ENCODE measurements around the gene MAST4.

MAST4 gene

DNA sequence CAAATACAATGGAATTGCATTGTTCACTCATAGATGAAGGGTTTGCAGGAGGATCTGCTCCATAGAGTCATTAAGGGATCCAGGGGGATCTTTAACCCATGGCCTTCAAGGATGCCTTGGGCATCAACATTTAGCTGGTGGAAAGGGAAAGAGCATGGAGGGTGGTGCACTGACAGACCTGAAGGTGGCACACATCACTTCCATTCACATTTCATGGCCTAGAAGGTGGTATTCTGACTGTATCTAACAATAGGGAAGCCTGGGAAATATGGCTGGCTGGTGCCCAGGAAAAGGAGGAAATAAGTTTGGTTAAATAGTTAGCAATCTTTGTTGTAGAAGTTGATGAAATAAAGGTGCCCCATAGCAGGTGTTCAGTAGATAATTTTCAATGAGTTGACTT, 370.2 kb downstream of the MAST4 start:
- no peak overlapping the region for H3K14ac ChIP-seq (ENCODE audit: low read length in 2 of 2)
- no peak overlapping the region for H3K4me3 ChIP-seq (ENCODE audit: insufficient read depth in 1 of 2, low read depth in 1 of 2, low read length in 2 of 2)
- peak overlapping the region in 1 of 2 experiments; percentile 4 for H2BK12ac ChIP-seq (ENCODE audit: low read length in 2 of 2)
- H2AK5ac ChIP-seq (ENCODE audit: low read length, severe bottlenecking), result no peak overlapping the region
- no peak overlapping the region for H3K18ac ChIP-seq (ENCODE audit: low read depth in 1 of 2, low read length in 2 of 2)
- H3K9me3 ChIP-seq (ENCODE audit: control insufficient read depth, low read length), result no peaks in the 10 kb centered on the region
- H3K27me3 ChIP-seq (ENCODE audit: control insufficient read depth in 1 of 2, insufficient read depth in 1 of 2, low read length in 2 of 2), result no peaks in the 10 kb centered on the region
- no peak overlapping the region for H2BK120ac ChIP-seq (ENCODE audit: low read depth, low read length)
- no peak overlapping the region for H4K8ac ChIP-seq (ENCODE audit: low read length)
- H2BK5ac ChIP-seq (ENCODE audit: low read depth, low read length, poor library complexity, severe bottlenecking), result no peak overlapping the region
- peaks cover 3% of the 10 kb centered on the region for H3K4me1 ChIP-seq (ENCODE audit: control insufficient read depth, insufficient read depth, low read depth, low read length)
- H3K36me3 ChIP-seq (ENCODE audit: control insufficient read depth in 1 of 2, insufficient read depth in 2 of 2, low read depth in 1 of 2, low read length in 2 of 2), result no peaks in the 10 kb centered on the region
- no peak overlapping the region for H3K23ac ChIP-seq (ENCODE audit: low read length in 2 of 2)
- DNase-seq, result no peak
- H2BK15ac ChIP-seq (ENCODE audit: low read depth, poor library complexity, severe bottlenecking), result no peak overlapping the region
- H4K91ac ChIP-seq (ENCODE audit: low read length), result no peak overlapping the region
- H2AFZ ChIP-seq (ENCODE audit: low read depth, low read length), result no peak overlapping the region
- H3K27ac ChIP-seq (ENCODE audit: low read length, poor library complexity, severe bottlenecking), result no peak overlapping the region
- peaks cover 12% of the 10 kb centered on the region for H3K79me1 ChIP-seq (replicated peaks; ENCODE audit: low read length, poor library complexity, severe bottlenecking)
- no peak overlapping the region for H3K4me2 ChIP-seq (ENCODE audit: low read length, poor library complexity, severe bottlenecking)
- no peak overlapping the region for H3K9ac ChIP-seq (ENCODE audit: low read length)
- no peak overlapping the region for H3K4ac ChIP-seq (ENCODE audit: low read depth in 1 of 2, low read length in 2 of 2)

GRCh38 chr5:66967102-66967501, 370.9 kb downstream of the MAST4 start:
- H4K91ac ChIP-seq (ENCODE audit: low read length), result no peak overlapping the region
- no peaks in the 10 kb centered on the region for H3K27me3 ChIP-seq (ENCODE audit: control insufficient read depth in 1 of 2, insufficient read depth in 1 of 2, low read length in 2 of 2)
- H3K23ac ChIP-seq (ENCODE audit: low read length in 2 of 2), result no peak overlapping the region
- no peak overlapping the region for H3K18ac ChIP-seq (ENCODE audit: low read depth in 1 of 2, low read length in 2 of 2)
- H2AK5ac ChIP-seq (ENCODE audit: low read length, severe bottlenecking), result no peak overlapping the region
- no peak overlapping the region for H2BK15ac ChIP-seq (ENCODE audit: low read depth, poor library complexity, severe bottlenecking)
- no peak overlapping the region for H3K4ac ChIP-seq (ENCODE audit: low read depth in 1 of 2, low read length in 2 of 2)
- no peak overlapping the region for H2BK12ac ChIP-seq (ENCODE audit: low read length in 2 of 2)
- H3K9me3 ChIP-seq (ENCODE audit: control insufficient read depth, low read length), result no peaks in the 10 kb centered on the region
- H3K4me1 ChIP-seq (ENCODE audit: control insufficient read depth, insufficient read depth, low read depth, low read length), result peaks cover 3% of the 10 kb centered on the region
- no peak overlapping the region for H3K9ac ChIP-seq (ENCODE audit: low read length)
- H3K36me3 ChIP-seq (ENCODE audit: control insufficient read depth in 1 of 2, insufficient read depth in 2 of 2, low read depth in 1 of 2, low read length in 2 of 2), result no peaks in the 10 kb centered on the region
- H3K79me1 ChIP-seq (replicated peaks; ENCODE audit: low read length, poor library complexity, severe bottlenecking), result peaks cover 9% of the 10 kb centered on the region
- no peak overlapping the region for H2BK120ac ChIP-seq (ENCODE audit: low read depth, low read length)
- no peak overlapping the region for H3K4me2 ChIP-seq (ENCODE audit: low read length, poor library complexity, severe bottlenecking)
- no peak overlapping the region for H3K27ac ChIP-seq (ENCODE audit: low read length, poor library complexity, severe bottlenecking)
- no peak overlapping the region for H3K4me3 ChIP-seq (ENCODE audit: insufficient read depth in 1 of 2, low read depth in 1 of 2, low read length in 2 of 2)
- H4K8ac ChIP-seq (ENCODE audit: low read length), result no peak overlapping the region
- no peak overlapping the region for H2AFZ ChIP-seq (ENCODE audit: low read depth, low read length)
- DNase-seq, result peak; percentile 81
- 46% methylated on average over 3 of the region's 3 CpGs for WGBS
- no peak overlapping the region for H3K14ac ChIP-seq (ENCODE audit: low read length in 2 of 2)
- no peak overlapping the region for H2BK5ac ChIP-seq (ENCODE audit: low read depth, low read length, poor library complexity, severe bottlenecking)

- no peak overlapping the region for H2BK5ac ChIP-seq (ENCODE audit: low read depth, low read length, poor library complexity, severe bottlenecking)
- H2BK12ac ChIP-seq (ENCODE audit: low read length in 2 of 2), result no peak overlapping the region
- no peaks in the 10 kb centered on the region for H3K27me3 ChIP-seq (ENCODE audit: control insufficient read depth in 1 of 2, insufficient read depth in 1 of 2, low read length in 2 of 2)
- no peak overlapping the region for H2BK120ac ChIP-seq (ENCODE audit: low read depth, low read length)
- H3K9ac ChIP-seq (ENCODE audit: low read length), result no peak overlapping the region
- H3K14ac ChIP-seq (ENCODE audit: low read length in 2 of 2), result no peak overlapping the region
- H2AFZ ChIP-seq (ENCODE audit: low read depth, low read length), result no peak overlapping the region
- H2AK5ac ChIP-seq (ENCODE audit: low read length, severe bottlenecking), result no peak overlapping the region
- H3K36me3 ChIP-seq (ENCODE audit: control insufficient read depth in 1 of 2, insufficient read depth in 2 of 2, low read depth in 1 of 2, low read length in 2 of 2), result no peaks in the 10 kb centered on the region
- H3K23ac ChIP-seq (ENCODE audit: low read length in 2 of 2), result no peak overlapping the region
- H3K9me3 ChIP-seq (ENCODE audit: control insufficient read depth, low read length), result no peaks in the 10 kb centered on the region
- H3K4ac ChIP-seq (ENCODE audit: low read depth in 1 of 2, low read length in 2 of 2), result no peak overlapping the region
- H3K4me1 ChIP-seq (ENCODE audit: control insufficient read depth, insufficient read depth, low read depth, low read length), result peaks cover 3% of the 10 kb centered on the region
- no peak overlapping the region for H2BK15ac ChIP-seq (ENCODE audit: low read depth, poor library complexity, severe bottlenecking)
- H3K4me2 ChIP-seq (ENCODE audit: low read length, poor library complexity, severe bottlenecking), result no peak overlapping the region
- no peak overlapping the region for H3K18ac ChIP-seq (ENCODE audit: low read depth in 1 of 2, low read length in 2 of 2)
- H3K27ac ChIP-seq (ENCODE audit: low read length, poor library complexity, severe bottlenecking), result no peak overlapping the region
- 68% methylated on average over 4 of the region's 4 CpGs for WGBS
- H3K79me1 ChIP-seq (replicated peaks; ENCODE audit: low read length, poor library complexity, severe bottlenecking), result peaks cover 9% of the 10 kb centered on the region
- peak; percentile 51 for DNase-seq
- no peak overlapping the region for H4K91ac ChIP-seq (ENCODE audit: low read length)
- H3K4me3 ChIP-seq (ENCODE audit: insufficient read depth in 1 of 2, low read depth in 1 of 2, low read length in 2 of 2), result no peak overlapping the region
- no peak overlapping the region for H4K8ac ChIP-seq (ENCODE audit: low read length)
These were observed 371.7 kb downstream of the MAST4 start for GRCh38 chr5:66967826-66968262.

GRCh38 chr5:66969484-66969883, 373.3 kb downstream of the MAST4 start:
- Histone ChIP-seq H3K27ac (ENCODE audit: low read length, poor library complexity, severe bottlenecking) (no peak overlapping the region), H4K8ac (ENCODE audit: low read length) (no peak overlapping the region), H4K91ac (ENCODE audit: low read length) (no peak overlapping the region), H3K23ac (ENCODE audit: low read length in 2 of 2) (no peak overlapping the region), H3K27me3 (ENCODE audit: control insufficient read depth in 1 of 2, insufficient read depth in 1 of 2, low read length in 2 of 2) (no peaks in the 10 kb centered on the region), H2AK5ac (ENCODE audit: low read length, severe bottlenecking) (no peak overlapping the region), H2BK15ac (ENCODE audit: low read depth, poor library complexity, severe bottlenecking) (no peak overlapping the region), H3K4ac (ENCODE audit: low read depth in 1 of 2, low read length in 2 of 2) (no peak overlapping the region), H2AFZ (ENCODE audit: low read depth, low read length) (no peak overlapping the region), H2BK120ac (ENCODE audit: low read depth, low read length) (no peak overlapping the region), H3K79me1 (replicated peaks; ENCODE audit: low read length, poor library complexity, severe bottlenecking) (peaks cover 9% of the 10 kb centered on the region), H3K9ac (ENCODE audit: low read length) (no peak overlapping the region), H3K4me1 (ENCODE audit: control insufficient read depth, insufficient read depth, low read depth, low read length) (peaks cover 1% of the 10 kb centered on the region), H3K18ac (ENCODE audit: low read depth in 1 of 2, low read length in 2 of 2) (no peak overlapping the region), H3K14ac (ENCODE audit: low read length in 2 of 2) (no peak overlapping the region), H2BK5ac (ENCODE audit: low read depth, low read length, poor library complexity, severe bottlenecking) (no peak overlapping the region), H2BK12ac (ENCODE audit: low read length in 2 of 2) (no peak overlapping the region), H3K9me3 (ENCODE audit: control insufficient read depth, low read length) (no peaks in the 10 kb centered on the region), H3K4me2 (ENCODE audit: low read length, poor library complexity, severe bottlenecking) (no peak overlapping the region), H3K4me3 (ENCODE audit: insufficient read depth in 1 of 2, low read depth in 1 of 2, low read length in 2 of 2) (no peak overlapping the region), H3K36me3 (ENCODE audit: control insufficient read depth in 1 of 2, insufficient read depth in 2 of 2, low read depth in 1 of 2, low read length in 2 of 2) (no peaks in the 10 kb centered on the region)
- 98% methylated on average over 4 of the region's 4 CpGs for WGBS
- no peak for DNase-seq
